Measurements from ENCODE around the gene GPR45.

- TF ChIP-seq POLR2A (IDR thresholded peaks at IDR 0.05) = no peak
- no peak for TF ChIP-seq CTCF (IDR thresholded peaks at IDR 0.05)
These were observed 38.7 kb downstream of the GPR45 start for GRCh38 chr2:105280281-105280680.
